Lower leg skin (tissue), 3 donors: Measurements from ENCODE around the gene ULK1.

ENCODE experiments used
- POLR2A ChIP-seq, 2 donors: fragments of 450-650 bp; IDR thresholded peaks; one replicate each; pipeline ENCODE4 v1.6.1; 2016 to 2017; ENCODE audit warnings: antibody characterized with exemption in 2 of 2, mild to moderate bottlenecking in 1 of 2, moderate library complexity in 1 of 2
- TF ChIP-seq, protein P1 (sequence below), 3 donors: fragments of 450-650 bp; IDR thresholded peaks; one replicate each; pipeline ENCODE4 v1.5.1; 2016; ENCODE audit warnings: antibody characterized with exemption in 3 of 3, mild to moderate bottlenecking in 3 of 3, moderate library complexity in 2 of 3

DNA sequence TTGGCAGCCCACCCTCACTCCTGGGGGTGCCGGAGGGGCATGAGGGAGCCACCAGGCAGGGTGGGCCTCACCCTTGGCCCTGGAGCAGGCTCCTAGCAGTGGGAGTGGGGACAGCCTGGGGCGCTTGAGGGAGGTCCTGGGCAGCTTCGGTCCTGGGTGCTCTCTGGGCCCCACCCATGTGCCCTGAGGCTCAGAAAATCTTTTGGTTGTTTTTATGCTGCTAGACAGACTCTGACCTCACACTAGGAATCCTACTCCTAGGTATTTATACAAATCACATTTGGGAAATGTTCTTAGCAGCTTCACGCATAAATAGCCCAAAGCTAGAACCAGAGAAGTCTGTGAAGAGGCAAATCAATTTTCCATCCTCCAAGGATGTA is 10.9 kb upstream of the ULK1 start:
- no peak for TF ChIP-seq POLR2A (IDR thresholded peaks at IDR 0.05)
- TF ChIP-seq, protein P1, sequence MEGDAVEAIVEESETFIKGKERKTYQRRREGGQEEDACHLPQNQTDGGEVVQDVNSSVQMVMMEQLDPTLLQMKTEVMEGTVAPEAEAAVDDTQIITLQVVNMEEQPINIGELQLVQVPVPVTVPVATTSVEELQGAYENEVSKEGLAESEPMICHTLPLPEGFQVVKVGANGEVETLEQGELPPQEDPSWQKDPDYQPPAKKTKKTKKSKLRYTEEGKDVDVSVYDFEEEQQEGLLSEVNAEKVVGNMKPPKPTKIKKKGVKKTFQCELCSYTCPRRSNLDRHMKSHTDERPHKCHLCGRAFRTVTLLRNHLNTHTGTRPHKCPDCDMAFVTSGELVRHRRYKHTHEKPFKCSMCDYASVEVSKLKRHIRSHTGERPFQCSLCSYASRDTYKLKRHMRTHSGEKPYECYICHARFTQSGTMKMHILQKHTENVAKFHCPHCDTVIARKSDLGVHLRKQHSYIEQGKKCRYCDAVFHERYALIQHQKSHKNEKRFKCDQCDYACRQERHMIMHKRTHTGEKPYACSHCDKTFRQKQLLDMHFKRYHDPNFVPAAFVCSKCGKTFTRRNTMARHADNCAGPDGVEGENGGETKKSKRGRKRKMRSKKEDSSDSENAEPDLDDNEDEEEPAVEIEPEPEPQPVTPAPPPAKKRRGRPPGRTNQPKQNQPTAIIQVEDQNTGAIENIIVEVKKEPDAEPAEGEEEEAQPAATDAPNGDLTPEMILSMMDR (IDR thresholded peaks at IDR 0.05): no peak
